WTC11 (cell line): ENCODE data around the gene CARMIL1. TPM values are rescaled to one million over a fixed set of nuclear protein-coding genes. Genes with fewer than 3 reads are reported as not detected.

Experiments used
- ATAC-seq: fragments of 200-7000 bp; cut with Tn5 transposase; 2 replicates; pipeline ENCODE4 v1.10.0; 2021; ENCODE audit warnings: mild to moderate bottlenecking, moderate library complexity
- CTCF ChIA-PET: fragments of 300-600 bp; sonication (Branson Sonifier 250); formaldehyde crosslinking; loops from one replicate; lab custom pipeline; 2021; ENCODE audit warnings: antibody characterized with exemption; lab: Charles Lee
- POLR2A ChIA-PET: fragments of 350-600 bp; sonication (Branson Sonifier 250); formaldehyde crosslinking; loops from one replicate; lab custom pipeline; 2021; ENCODE audit warnings: antibody characterized with exemption; lab: Charles Lee
- DNase-seq: peaks from one replicate; pipeline ENCODE4 v3.0.0; 2021; ENCODE audit warnings: low spot score
- H3K27ac Mint-ChIP-seq: 2 replicates; pipeline ENCODE4 v1.8.0; 2021; ENCODE audit warnings: mixed read lengths
- H3K27me3 Mint-ChIP-seq: 2 replicates; pipeline ENCODE4 v1.8.0; 2021; ENCODE audit warnings: low read depth, mild to moderate bottlenecking, moderate library complexity, mixed read lengths
- H3K36me3 Mint-ChIP-seq: 2 replicates; pipeline ENCODE4 v1.8.0; 2021; ENCODE audit warnings: mixed read lengths
- H3K4me1 Mint-ChIP-seq: 2 replicates; pipeline ENCODE4 v1.8.0; 2022; ENCODE audit warnings: mixed read lengths
- H3K4me3 Mint-ChIP-seq: 2 replicates; pipeline ENCODE4 v1.8.0; 2021; ENCODE audit warnings: mild to moderate bottlenecking, moderate library complexity, mixed read lengths
- H3K9me3 Mint-ChIP-seq: 2 replicates; pipeline ENCODE4 v1.8.0; 2021; ENCODE audit warnings: mixed read lengths
- ATF1 ChIP-seq: sonication (generic); formaldehyde crosslinking; IDR thresholded peaks from 2 replicates; pipeline ENCODE4 v1.8.1; 2023; ENCODE audit warnings: mild to moderate bottlenecking, moderate library complexity, missing genetic modification reagents
- ATF6 ChIP-seq: sonication (generic); formaldehyde crosslinking; IDR thresholded peaks from 2 replicates; pipeline ENCODE4 v1.8.1; 2023; ENCODE audit warnings: mild to moderate bottlenecking, missing genetic modification reagents
- ELF4 ChIP-seq: sonication (generic); formaldehyde crosslinking; IDR thresholded peaks from 2 replicates; pipeline ENCODE4 v1.8.1; 2022; ENCODE audit warnings: low read depth, mild to moderate bottlenecking, moderate library complexity, missing genetic modification reagents
- FOXK1 ChIP-seq: sonication (generic); formaldehyde crosslinking; IDR thresholded peaks from 2 replicates; pipeline ENCODE4 v1.8.0; 2022; ENCODE audit warnings: mild to moderate bottlenecking, moderate library complexity, missing genetic modification reagents
- FOXP4 ChIP-seq: sonication (generic); formaldehyde crosslinking; IDR thresholded peaks from 2 replicates; pipeline ENCODE4 v1.8.0; 2022; ENCODE audit warnings: mild to moderate bottlenecking, missing genetic modification reagents
- MXD4 ChIP-seq: fragments of 250-450 bp; sonication (Bioruptor Pico); IDR thresholded peaks from 2 replicates; pipeline ENCODE4 v1.8.0; 2021; ENCODE audit warnings: mild to moderate bottlenecking, moderate library complexity, borderline replicate concordance
- NFATC4 ChIP-seq: fragments of 250-450 bp; sonication (Bioruptor Pico); IDR thresholded peaks from 2 replicates; pipeline ENCODE4 v1.9.0; 2021; ENCODE audit warnings: mild to moderate bottlenecking
- NFE2L1 ChIP-seq: sonication (generic); formaldehyde crosslinking; IDR thresholded peaks from 2 replicates; pipeline ENCODE4 v1.8.1; 2023; ENCODE audit warnings: missing genetic modification reagents
- NFYB ChIP-seq: sonication (generic); formaldehyde crosslinking; conservative IDR thresholded peaks from 2 replicates; pipeline ENCODE4 v1.8.0; 2022; ENCODE audit warnings: low read depth, missing genetic modification reagents
- PREB ChIP-seq: sonication (generic); formaldehyde crosslinking; IDR thresholded peaks from 2 replicates; pipeline ENCODE4 v1.8.1; 2022; ENCODE audit warnings: mild to moderate bottlenecking, missing genetic modification reagents, moderate library complexity, borderline replicate concordance
- ZBTB21 ChIP-seq: sonication (generic); formaldehyde crosslinking; IDR thresholded peaks from 2 replicates; pipeline ENCODE4 v1.8.1; 2023; ENCODE audit warnings: mild to moderate bottlenecking, missing genetic modification reagents, borderline replicate concordance
- ZNF121 ChIP-seq: sonication (generic); formaldehyde crosslinking; IDR thresholded peaks from 2 replicates; pipeline ENCODE4 v1.8.0; 2023; ENCODE audit warnings: missing genetic modification reagents
- ZNF219 ChIP-seq: sonication (generic); formaldehyde crosslinking; IDR thresholded peaks from 2 replicates; pipeline ENCODE4 v1.8.0; 2023; ENCODE audit warnings: missing genetic modification reagents, mild to moderate bottlenecking, borderline replicate concordance
- ZNF317 ChIP-seq: sonication (generic); formaldehyde crosslinking; IDR thresholded peaks from 2 replicates; pipeline ENCODE4 v1.8.1; 2023; ENCODE audit warnings: low read depth, mild to moderate bottlenecking, moderate library complexity, missing genetic modification reagents, borderline replicate concordance
- ZNF396 ChIP-seq: fragments of 250-450 bp; sonication (Bioruptor Pico); IDR thresholded peaks from 2 replicates; pipeline ENCODE4 v1.8.0; 2021; ENCODE audit warnings: mild to moderate bottlenecking, moderate library complexity, borderline replicate concordance
- total RNA-seq: library from RNA; stranded (reverse); gene quantifications from 3 replicates; pipeline ENCODE4 v1.2.3, GENCODE V29; 2021
- TF ChIP-seq, protein P1 (sequence below): fragments of 250-450 bp; sonication (Bioruptor Pico); IDR thresholded peaks from 2 replicates; pipeline ENCODE4 v1.8.0; 2021; ENCODE audit warnings: mild to moderate bottlenecking
- TF ChIP-seq, protein P2 (sequence below): sonication (generic); formaldehyde crosslinking; IDR thresholded peaks from 2 replicates; pipeline ENCODE4 v1.8.0; 2022; ENCODE audit warnings: missing genetic modification reagents
- TF ChIP-seq, protein P3 (sequence below): sonication (generic); formaldehyde crosslinking; IDR thresholded peaks from 2 replicates; pipeline ENCODE4 v1.8.1; 2022; ENCODE audit warnings: missing genetic modification reagents, borderline replicate concordance
- TF ChIP-seq, protein P4 (sequence below): sonication (generic); formaldehyde crosslinking; IDR thresholded peaks from 2 replicates; pipeline ENCODE4 v1.8.1; 2023; ENCODE audit warnings: mild to moderate bottlenecking, missing genetic modification reagents, moderate library complexity

The CARMIL1 gene
- total RNA-seq, 1 experiment from 2014 or later, result 36.2 TPM

DNA sequence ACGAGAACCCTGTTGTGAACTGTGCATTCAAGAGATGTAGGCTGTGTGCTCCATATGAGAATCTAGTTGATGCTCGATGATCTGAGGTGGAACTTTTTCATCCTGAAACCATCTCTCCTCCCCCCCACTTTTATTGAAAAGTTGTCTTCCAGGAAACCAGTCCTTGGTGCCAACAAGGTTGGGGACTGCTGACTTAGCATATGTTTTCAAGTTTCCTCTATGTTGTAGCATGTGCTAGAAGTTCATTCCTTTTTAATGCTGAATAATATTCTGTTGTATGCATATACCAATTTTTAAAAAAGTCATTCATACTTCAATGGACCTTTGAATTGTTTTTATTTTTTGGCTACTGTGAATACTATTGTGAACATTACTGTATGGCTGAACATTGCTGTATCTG lies 27.2 kb downstream of the CARMIL1 start:
- H3K9me3 Mint-ChIP-seq, result peaks cover 12% of the 10 kb centered on the region
- peaks cover 45% of the 10 kb centered on the region for H3K4me1 Mint-ChIP-seq
- CTCF ChIA-PET, result no interaction called here
- no peak for ATAC-seq
- H3K4me3 Mint-ChIP-seq, result no peak overlapping the region
- no peak overlapping the region for H3K27ac Mint-ChIP-seq
- TF ChIP-seq MXD4 (CRISPR knock-in tag), result no peak
- no peak for TF ChIP-seq ZNF219
- TF ChIP-seq ATF6 (CRISPR knock-in tag), result no peak
- no peak for TF ChIP-seq ATF1 (CRISPR knock-in tag)
- TF ChIP-seq, protein P1, sequence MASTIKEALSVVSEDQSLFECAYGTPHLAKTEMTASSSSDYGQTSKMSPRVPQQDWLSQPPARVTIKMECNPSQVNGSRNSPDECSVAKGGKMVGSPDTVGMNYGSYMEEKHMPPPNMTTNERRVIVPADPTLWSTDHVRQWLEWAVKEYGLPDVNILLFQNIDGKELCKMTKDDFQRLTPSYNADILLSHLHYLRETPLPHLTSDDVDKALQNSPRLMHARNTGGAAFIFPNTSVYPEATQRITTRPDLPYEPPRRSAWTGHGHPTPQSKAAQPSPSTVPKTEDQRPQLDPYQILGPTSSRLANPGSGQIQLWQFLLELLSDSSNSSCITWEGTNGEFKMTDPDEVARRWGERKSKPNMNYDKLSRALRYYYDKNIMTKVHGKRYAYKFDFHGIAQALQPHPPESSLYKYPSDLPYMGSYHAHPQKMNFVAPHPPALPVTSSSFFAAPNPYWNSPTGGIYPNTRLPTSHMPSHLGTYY (CRISPR knock-in tag), result no peak
- no peak for TF ChIP-seq ZNF121 (CRISPR knock-in tag)
- no peak for TF ChIP-seq PREB (CRISPR knock-in tag)
- TF ChIP-seq, protein P2, sequence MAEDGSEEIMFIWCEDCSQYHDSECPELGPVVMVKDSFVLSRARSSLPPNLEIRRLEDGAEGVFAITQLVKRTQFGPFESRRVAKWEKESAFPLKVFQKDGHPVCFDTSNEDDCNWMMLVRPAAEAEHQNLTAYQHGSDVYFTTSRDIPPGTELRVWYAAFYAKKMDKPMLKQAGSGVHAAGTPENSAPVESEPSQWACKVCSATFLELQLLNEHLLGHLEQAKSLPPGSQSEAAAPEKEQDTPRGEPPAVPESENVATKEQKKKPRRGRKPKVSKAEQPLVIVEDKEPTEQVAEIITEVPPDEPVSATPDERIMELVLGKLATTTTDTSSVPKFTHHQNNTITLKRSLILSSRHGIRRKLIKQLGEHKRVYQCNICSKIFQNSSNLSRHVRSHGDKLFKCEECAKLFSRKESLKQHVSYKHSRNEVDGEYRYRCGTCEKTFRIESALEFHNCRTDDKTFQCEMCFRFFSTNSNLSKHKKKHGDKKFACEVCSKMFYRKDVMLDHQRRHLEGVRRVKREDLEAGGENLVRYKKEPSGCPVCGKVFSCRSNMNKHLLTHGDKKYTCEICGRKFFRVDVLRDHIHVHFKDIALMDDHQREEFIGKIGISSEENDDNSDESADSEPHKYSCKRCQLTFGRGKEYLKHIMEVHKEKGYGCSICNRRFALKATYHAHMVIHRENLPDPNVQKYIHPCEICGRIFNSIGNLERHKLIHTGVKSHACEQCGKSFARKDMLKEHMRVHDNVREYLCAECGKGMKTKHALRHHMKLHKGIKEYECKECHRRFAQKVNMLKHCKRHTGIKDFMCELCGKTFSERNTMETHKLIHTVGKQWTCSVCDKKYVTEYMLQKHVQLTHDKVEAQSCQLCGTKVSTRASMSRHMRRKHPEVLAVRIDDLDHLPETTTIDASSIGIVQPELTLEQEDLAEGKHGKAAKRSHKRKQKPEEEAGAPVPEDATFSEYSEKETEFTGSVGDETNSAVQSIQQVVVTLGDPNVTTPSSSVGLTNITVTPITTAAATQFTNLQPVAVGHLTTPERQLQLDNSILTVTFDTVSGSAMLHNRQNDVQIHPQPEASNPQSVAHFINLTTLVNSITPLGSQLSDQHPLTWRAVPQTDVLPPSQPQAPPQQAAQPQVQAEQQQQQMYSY, result no peak
- TF ChIP-seq, all 79 proteins: peak for 0
- POLR2A ChIA-PET, result no interaction called here
- Mint-ChIP-seq H3K36me3 (peaks cover 9% of the 10 kb centered on the region), H3K27me3 (no peaks in the 10 kb centered on the region)
- DNase-seq, result no peak

DNA sequence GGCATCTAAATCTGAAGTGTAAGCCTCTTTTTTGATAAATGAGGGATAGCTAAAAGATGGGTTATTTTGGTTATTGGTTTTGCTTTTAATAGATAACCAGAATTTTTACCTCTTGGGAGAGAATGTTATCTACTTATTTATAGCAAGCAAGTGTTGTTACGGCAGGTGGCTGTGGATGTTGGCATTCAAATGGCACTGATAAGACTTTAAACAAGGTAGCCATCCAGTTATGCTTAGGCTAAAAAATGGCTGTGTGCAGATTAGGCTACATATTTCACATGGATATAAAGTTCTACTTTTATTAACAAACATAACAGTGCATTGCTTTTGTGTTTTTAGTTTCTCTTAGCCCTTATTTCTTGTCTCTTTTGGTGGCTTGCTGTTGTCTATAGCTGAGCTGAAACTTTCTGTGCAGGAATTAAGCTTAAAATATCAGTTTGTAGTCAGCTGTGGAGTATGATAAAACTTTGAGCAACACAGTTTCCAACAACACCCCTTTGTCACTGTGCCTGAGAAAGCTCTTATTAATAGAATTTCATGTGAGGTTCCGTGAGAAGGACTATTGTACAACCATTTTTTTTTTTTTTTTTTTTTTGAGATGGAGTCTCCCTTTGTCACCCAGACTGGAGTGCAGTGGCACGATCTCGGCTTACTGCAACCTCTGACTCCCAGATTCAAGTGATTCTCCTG lies 28.8 kb downstream of the CARMIL1 start:
- Mint-ChIP-seq H3K4me1 (peaks cover 45% of the 10 kb centered on the region), H3K27me3 (no peaks in the 10 kb centered on the region), H3K4me3 (no peak overlapping the region)
- TF ChIP-seq ATF6 (CRISPR knock-in tag), result no peak
- TF ChIP-seq ZBTB21, result no peak
- TF ChIP-seq NFATC4, result no peak
- no peak for TF ChIP-seq FOXK1 (CRISPR knock-in tag)
- TF ChIP-seq, protein P3, sequence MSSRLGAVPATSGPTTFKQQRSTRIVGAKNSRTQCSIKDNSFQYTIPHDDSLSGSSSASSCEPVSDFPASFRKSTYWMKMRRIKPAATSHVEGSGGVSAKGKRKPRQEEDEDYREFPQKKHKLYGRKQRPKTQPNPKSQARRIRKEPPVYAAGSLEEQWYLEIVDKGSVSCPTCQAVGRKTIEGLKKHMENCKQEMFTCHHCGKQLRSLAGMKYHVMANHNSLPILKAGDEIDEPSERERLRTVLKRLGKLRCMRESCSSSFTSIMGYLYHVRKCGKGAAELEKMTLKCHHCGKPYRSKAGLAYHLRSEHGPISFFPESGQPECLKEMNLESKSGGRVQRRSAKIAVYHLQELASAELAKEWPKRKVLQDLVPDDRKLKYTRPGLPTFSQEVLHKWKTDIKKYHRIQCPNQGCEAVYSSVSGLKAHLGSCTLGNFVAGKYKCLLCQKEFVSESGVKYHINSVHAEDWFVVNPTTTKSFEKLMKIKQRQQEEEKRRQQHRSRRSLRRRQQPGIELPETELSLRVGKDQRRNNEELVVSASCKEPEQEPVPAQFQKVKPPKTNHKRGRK (CRISPR knock-in tag), result no peak
- TF ChIP-seq ZNF396, result no peak
- TF ChIP-seq, protein P4, sequence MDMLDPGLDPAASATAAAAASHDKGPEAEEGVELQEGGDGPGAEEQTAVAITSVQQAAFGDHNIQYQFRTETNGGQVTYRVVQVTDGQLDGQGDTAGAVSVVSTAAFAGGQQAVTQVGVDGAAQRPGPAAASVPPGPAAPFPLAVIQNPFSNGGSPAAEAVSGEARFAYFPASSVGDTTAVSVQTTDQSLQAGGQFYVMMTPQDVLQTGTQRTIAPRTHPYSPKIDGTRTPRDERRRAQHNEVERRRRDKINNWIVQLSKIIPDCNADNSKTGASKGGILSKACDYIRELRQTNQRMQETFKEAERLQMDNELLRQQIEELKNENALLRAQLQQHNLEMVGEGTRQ (CRISPR knock-in tag), result no peak
- no peak for TF ChIP-seq ZNF317 (CRISPR knock-in tag)
- TF ChIP-seq ELF4 (CRISPR knock-in tag), result no peak
- TF ChIP-seq NFYB (CRISPR knock-in tag), result no peak
- TF ChIP-seq NFE2L1 (CRISPR knock-in tag), result no peak
- no peak for TF ChIP-seq FOXP4 (CRISPR knock-in tag)
- TF ChIP-seq, all 79 proteins: peak for 0
- DNase-seq (no peak), ATAC-seq (no peak)
- Mint-ChIP-seq H3K9me3 (peaks cover 12% of the 10 kb centered on the region), H3K27ac (no peak overlapping the region), H3K36me3 (peaks cover 9% of the 10 kb centered on the region)
- ChIA-PET CTCF (no interaction called here), POLR2A (no interaction called here)
